Measurements from ENCODE around the gene TMPRSS4.

The TMPRSS4 gene

GRCh38 chr11:118135051-118135795, 58.3 kb downstream of the TMPRSS4 start:
- DNase-seq (ENCODE audit: low spot score) = no peak

- no peak for DNase-seq (ENCODE audit: low spot score)
Observed at GRCh38 chr11:118135796-118136165, 58.9 kb downstream of the TMPRSS4 start.

DNA sequence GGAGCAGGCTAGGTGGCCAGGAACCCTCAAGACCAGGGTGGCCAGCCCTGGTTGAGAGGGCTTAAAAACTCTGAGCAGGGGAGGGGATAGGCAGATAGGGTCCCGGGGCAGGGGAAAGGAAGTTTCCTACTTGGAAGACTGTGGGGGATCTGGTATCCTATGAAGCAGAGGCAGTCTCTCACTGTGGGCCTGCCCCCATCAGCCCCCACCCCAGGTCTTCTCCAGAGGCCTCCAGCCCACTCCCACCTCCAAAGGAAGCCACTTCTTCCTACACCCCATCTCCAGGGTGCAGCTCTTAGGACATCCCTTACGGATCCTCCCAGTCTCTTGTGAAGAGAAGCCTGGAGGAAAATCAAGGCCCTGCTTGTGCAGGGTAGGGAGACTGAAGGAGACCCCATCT, 59.5 kb downstream of the TMPRSS4 start:
- DNase-seq (ENCODE audit: low spot score) = no peak

DNA sequence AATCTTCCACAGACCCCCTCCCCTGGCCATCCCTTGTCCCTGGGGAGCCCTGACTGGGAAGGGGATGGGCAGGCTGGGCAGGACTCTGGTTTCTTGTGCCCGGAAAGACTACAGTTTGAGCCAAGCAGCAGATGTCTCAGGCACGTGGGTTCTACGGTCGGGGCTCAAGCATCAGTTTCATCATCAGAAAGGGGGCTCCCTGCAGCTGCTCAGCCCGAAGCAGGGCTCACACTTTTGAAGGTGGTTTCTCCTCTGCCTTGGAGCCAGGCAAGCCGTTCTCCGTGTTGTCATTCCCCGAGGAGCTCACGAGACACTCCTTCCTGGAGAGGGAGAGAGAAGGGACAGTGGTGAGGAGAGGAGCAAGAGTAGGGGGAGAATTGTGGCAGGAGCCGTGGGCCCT, 59.9 kb downstream of the TMPRSS4 start:
- DNase-seq (ENCODE audit: low spot score) = no peak

- DNase-seq (ENCODE audit: low spot score) = no peak
Observed at GRCh38 chr11:118138839-118139420, 62.1 kb downstream of the TMPRSS4 start.

GRCh38 chr11:118139578-118139977, 62.7 kb downstream of the TMPRSS4 start:
- DNase-seq (ENCODE audit: low spot score) = no peak

DNA sequence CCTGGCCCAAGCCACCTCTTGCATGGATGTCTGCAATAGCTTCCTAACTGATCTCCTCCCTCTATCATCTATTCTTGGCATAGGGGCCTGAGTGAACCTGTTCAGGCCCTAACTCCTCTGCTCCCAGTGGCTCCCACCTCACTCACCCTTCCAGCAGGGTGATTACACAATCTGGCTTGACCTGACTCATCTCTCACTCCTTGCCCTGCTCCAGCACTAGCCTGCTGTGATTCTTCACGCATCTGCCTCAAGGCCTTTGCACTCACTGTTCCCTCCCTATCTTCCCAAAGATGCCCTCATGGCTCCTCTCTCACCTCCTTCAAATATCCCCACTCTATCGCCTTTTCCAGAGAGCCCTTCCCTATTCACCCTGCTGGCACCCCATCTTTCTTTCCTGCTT, 65.2 kb downstream of the TMPRSS4 start:
- no peak for DNase-seq (ENCODE audit: low spot score)

DNA sequence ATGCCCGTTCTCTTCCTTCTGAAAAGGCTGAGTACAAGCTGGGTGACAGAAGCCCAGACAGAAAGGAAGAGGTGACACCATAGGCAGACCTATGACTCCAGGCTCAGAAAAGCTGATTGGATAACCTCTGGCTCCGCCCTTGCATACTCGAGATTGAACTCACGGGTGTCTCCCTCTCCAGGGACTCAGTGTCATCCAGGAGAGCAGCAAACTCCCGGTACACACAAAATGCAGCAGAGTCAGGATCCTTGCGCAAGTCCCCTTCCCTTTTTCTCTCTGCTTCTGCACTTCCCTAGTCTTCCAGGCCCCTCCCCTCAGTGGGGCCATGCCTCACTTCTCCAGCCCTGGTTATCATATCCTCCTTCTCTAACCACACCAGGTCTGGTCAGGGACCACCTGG, 65.9 kb downstream of the TMPRSS4 start:
- DNase-seq (ENCODE audit: low spot score) = no peak

- DNase-seq (ENCODE audit: low spot score) = no peak
Observed at GRCh38 chr11:118143661-118144185, 66.8 kb downstream of the TMPRSS4 start.

GRCh38 chr11:118144301-118145268, 67.7 kb downstream of the TMPRSS4 start:
- DNase-seq (ENCODE audit: low spot score) = no peak

DNA sequence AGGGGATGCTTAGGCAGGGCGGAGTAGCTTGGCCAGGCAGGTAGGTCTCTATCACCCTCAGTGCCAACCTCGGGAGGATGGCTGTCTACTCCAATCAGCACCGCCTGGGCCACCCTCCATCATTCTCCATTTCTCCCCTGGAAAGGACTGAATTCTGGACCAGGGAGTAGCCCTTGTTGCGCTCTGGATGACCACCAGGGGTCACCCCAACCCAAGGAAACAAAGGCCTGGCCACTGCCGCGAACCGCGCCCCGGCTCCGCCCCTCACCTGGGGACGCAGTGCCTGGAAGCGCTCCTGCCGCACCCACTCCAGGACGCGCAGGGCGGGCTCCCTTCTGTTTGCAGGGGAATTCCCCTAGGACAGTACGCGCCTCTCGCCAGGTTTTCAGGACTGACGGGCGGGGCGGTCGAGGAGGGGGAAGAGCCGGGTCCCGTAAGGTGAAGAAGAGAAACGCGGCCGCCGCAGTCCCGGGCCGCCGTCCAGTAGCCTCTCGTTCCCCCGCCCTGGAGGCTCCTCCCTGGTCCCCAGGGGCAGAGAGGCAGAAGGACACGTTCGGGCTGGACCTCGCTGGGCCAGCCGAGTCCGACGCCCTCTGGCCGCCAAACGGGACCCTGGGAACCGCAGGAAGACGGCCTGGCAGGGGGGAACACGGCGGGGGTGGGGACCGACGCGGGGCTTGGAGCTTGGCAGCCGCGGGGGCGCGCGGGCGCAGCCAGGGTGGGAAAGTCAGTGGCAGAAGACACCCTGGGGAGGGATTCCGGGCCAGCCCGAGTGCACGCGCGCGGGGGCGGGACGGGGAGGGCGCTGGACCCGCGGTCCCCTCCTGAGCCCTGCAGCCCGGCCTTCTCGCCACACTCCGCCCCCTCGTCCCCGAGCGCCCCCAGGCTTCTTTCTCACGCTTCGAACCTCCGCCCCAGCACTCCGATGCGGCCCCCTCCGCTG, 68.7 kb downstream of the TMPRSS4 start:
- peak; percentile 59 for DNase-seq (ENCODE audit: low spot score)

- DNase-seq (ENCODE audit: low spot score) = no peak
Observed at GRCh38 chr11:118146554-118146953, 69.7 kb downstream of the TMPRSS4 start.

- DNase-seq (ENCODE audit: low spot score) = no peak
Observed at GRCh38 chr11:118147502-118147901, 70.6 kb downstream of the TMPRSS4 start.

DNA sequence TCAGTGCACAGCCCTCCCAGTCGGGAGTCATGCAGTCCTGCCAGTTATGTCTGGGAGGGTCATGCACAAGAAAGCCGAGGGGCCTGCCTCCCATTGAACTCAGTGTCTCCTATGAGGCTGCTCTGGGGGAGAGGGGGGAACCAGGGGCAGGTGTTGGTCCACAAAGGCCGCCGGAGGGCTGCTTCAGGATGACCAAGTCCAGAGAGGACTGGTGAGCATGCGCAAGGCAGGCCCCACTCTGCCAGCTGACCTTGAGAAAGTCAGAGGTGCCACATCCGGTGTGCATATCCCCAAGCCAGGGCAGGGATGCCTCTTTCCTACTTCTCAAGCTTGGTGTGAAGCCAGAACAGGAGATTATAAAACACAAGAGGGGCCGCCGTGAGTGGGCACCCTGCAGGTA, 71.4 kb downstream of the TMPRSS4 start:
- DNase-seq (ENCODE audit: low spot score) = no peak

- no peak for DNase-seq (ENCODE audit: low spot score)
Observed at GRCh38 chr11:118148856-118149255, 72.0 kb downstream of the TMPRSS4 start.

DNA sequence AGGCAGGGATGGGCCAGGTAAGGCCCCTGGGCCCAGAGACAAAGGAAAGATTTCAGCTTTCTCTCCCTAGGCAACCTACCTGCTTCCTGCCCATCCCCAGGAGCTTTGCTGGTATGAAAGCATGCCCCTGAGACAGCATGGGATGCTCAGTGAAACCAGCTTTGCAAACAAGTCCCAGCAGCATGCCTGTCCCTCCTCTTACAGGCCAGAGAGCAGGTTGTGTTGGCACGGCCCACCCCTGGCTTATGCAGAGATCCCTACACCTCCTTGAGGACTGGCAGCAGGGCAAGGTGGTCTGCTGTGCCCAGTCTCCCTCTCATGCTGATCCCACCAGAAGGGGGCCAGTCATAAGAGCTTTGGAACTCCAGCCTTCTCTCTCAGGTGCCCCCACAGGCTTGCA, 72.6 kb downstream of the TMPRSS4 start:
- no peak for DNase-seq (ENCODE audit: low spot score)

GRCh38 chr11:118151431-118151830, 74.6 kb downstream of the TMPRSS4 start:
- DNase-seq (ENCODE audit: low spot score) = no peak

GRCh38 chr11:118152020-118152551, 75.2 kb downstream of the TMPRSS4 start:
- no peak for DNase-seq (ENCODE audit: low spot score)

- DNase-seq (ENCODE audit: low spot score) = peak; percentile 77
Observed at GRCh38 chr11:118152552-118153471, 75.9 kb downstream of the TMPRSS4 start, which contains the start of gene SCN4B. TSS of gene SCN4B (minus strand) at chr11:118152823. CDS start at chr11:118152673, 150 bp downstream.

DNA sequence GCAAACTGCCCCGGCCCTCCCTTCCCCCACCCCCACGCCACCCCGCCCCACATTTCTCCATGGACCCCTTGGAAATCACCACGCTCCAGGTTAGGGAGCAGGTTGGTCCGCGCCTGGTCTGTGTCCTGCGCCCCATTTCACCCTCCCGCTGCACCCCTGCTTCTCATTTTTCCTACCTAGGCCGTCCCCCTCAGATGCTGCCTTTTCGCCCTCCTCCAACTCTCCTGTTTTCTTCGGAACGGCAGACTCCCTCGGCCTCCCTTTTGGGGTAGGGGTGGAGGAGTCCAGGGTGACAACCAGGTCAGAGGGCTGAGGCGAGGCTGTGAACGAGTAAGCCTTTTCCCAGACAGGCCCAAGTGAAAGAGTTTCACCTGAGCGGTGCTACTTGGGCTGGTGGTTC, 76.6 kb downstream of the TMPRSS4 start:
- DNase-seq (ENCODE audit: low spot score) = no peak
